ENCODE data around the gene EXOC6B.

The EXOC6B gene

GRCh38 chr2:72128059-72128842 lies 697.6 kb downstream of the EXOC6B start:
- no peak for DNase-seq

GRCh38 chr2:72127401-72128058 lies 698.3 kb downstream of the EXOC6B start:
- DNase-seq, result no peak

- DNase-seq, result no peak
These were observed 699.4 kb downstream of the EXOC6B start for GRCh38 chr2:72126186-72127100.

Measured in activated naive CD4-positive, alpha-beta T cell treated with anti-CD3 and anti-CD28 coated beads, Interleukin-2, amount 50 U/mL, for 16 hours (primary cell).